ENCODE results near the gene NOC2L. TPM values are rescaled to one million over a fixed set of nuclear protein-coding genes. Genes with fewer than 3 reads are reported as not detected.

The NOC2L gene
- total RNA-seq, 1 experiment from 2014 or later: 93.4 TPM

- no TSS peak for BruUV-seq (replicated peaks)
- intact Hi-C loops (cut with micrococcal nuclease; ENCODE audit: unreplicated experiment): no loop called here
- H3K9me3 Mint-ChIP-seq (ENCODE audit: unreplicated experiment): no peaks in the 10 kb centered on the region
Observed at GRCh38 chr1:919271-919872, 39.7 kb downstream of the NOC2L start.

DNA sequence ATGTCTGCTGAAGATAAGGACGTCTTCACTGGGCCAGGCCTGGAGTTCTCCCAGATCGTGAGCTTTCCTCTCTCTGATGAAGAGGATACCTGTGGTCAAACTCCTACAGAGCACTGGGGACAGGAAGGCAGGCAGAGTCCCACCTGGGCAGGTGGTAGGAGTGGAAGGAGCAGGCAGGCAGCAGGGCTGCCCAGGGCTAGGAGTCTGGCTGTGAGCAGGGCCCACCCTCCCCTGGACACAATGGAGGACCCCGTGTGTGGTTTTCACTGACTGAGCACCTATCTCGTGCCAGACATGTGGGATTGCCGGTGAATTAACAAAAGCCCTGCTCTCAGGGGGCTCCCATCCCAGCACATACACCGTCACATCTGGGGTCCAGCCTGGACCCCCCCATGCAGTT is 40.2 kb downstream of the NOC2L start:
- peaks cover 5% of the 10 kb centered on the region for H3K27me3 Mint-ChIP-seq (ENCODE audit: insufficient read depth, unreplicated experiment)
- H3K9me3 ChIP-seq: no peaks in the 10 kb centered on the region
- H3K4me1 Mint-ChIP-seq (ENCODE audit: low read depth, unreplicated experiment): no peaks in the 10 kb centered on the region
- H3K27me3 ChIP-seq (replicated peaks; ENCODE audit: control insufficient read depth, insufficient read depth, low read length): no peaks in the 10 kb centered on the region
- intact Hi-C loops (cut with micrococcal nuclease; ENCODE audit: unreplicated experiment): no loop called here
- no peaks in the 10 kb centered on the region for H3K36me3 Mint-ChIP-seq (ENCODE audit: insufficient read depth, unreplicated experiment)
- TF ChIP-seq, protein P1, sequence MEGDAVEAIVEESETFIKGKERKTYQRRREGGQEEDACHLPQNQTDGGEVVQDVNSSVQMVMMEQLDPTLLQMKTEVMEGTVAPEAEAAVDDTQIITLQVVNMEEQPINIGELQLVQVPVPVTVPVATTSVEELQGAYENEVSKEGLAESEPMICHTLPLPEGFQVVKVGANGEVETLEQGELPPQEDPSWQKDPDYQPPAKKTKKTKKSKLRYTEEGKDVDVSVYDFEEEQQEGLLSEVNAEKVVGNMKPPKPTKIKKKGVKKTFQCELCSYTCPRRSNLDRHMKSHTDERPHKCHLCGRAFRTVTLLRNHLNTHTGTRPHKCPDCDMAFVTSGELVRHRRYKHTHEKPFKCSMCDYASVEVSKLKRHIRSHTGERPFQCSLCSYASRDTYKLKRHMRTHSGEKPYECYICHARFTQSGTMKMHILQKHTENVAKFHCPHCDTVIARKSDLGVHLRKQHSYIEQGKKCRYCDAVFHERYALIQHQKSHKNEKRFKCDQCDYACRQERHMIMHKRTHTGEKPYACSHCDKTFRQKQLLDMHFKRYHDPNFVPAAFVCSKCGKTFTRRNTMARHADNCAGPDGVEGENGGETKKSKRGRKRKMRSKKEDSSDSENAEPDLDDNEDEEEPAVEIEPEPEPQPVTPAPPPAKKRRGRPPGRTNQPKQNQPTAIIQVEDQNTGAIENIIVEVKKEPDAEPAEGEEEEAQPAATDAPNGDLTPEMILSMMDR (IDR thresholded peaks at IDR 0.05; ENCODE audit: insufficient read depth in 1 of 2, low read depth in 1 of 2, low read length in 1 of 2, severe bottlenecking in 1 of 2, unreplicated experiment in 1 of 2): no peak
- no peak overlapping the region for H3K27ac Mint-ChIP-seq (ENCODE audit: unreplicated experiment)
- peaks cover 13% of the 10 kb centered on the region for H3K4me1 ChIP-seq
- DNase-seq: no peak
- ChIA-PET POLR2A (interaction anchor here (1.0 kb wide), 1 partner anchor 42 kb away, joined by 4 read pairs; the partner anchor contains the start of gene KLHL17), CTCF (interaction anchor here (1.9 kb wide), 1 partner anchor 20 kb away, joined by 6 read pairs; no protein-coding TSS in a partner anchor)
- no peaks in the 10 kb centered on the region for H3K9me3 Mint-ChIP-seq (ENCODE audit: unreplicated experiment)
- H3K4me3 ChIP-seq (ENCODE audit: low read depth, low read length): no peak overlapping the region
- BruUV-seq (replicated peaks): no TSS peak
- H3K36me3 ChIP-seq (ENCODE audit: control insufficient read depth, insufficient read depth, low read length): no peaks in the 10 kb centered on the region
- no peak overlapping the region for H3K4me3 Mint-ChIP-seq (ENCODE audit: unreplicated experiment)

More at GRCh38 chr1:919271-919872, 39.7 kb downstream of the NOC2L start:
- Histone ChIP-seq H3K27me3 (replicated peaks; ENCODE audit: control insufficient read depth, insufficient read depth, low read length) (no peaks in the 10 kb centered on the region), H3K9me3 (no peaks in the 10 kb centered on the region), H3K36me3 (ENCODE audit: control insufficient read depth, insufficient read depth, low read length) (no peaks in the 10 kb centered on the region), H3K4me1 (peaks cover 13% of the 10 kb centered on the region), H3K4me3 (ENCODE audit: low read depth, low read length) (no peak overlapping the region)
- H3K36me3 Mint-ChIP-seq (ENCODE audit: insufficient read depth, unreplicated experiment): no peaks in the 10 kb centered on the region
- H3K27ac Mint-ChIP-seq (ENCODE audit: unreplicated experiment): no peak overlapping the region
- POLR2A ChIA-PET: interaction anchor here (1.0 kb wide), 1 partner anchor 41 kb away, joined by 4 read pairs; the partner anchor contains the start of gene KLHL17
- CTCF ChIA-PET: interaction anchor here (1.0 to 1.9 kb wide), 2 partner anchors 19 to 50 kb away, joined by 3 to 6 read pairs; no protein-coding TSS in a partner anchor
- TF ChIP-seq, protein P1 (IDR thresholded peaks at IDR 0.05; ENCODE audit: insufficient read depth in 1 of 2, low read depth in 1 of 2, low read length in 1 of 2, severe bottlenecking in 1 of 2, unreplicated experiment in 1 of 2): no peak
- H3K4me3 Mint-ChIP-seq (ENCODE audit: unreplicated experiment): no peak overlapping the region
- H3K4me1 Mint-ChIP-seq (ENCODE audit: low read depth, unreplicated experiment): no peaks in the 10 kb centered on the region
- H3K27me3 Mint-ChIP-seq (ENCODE audit: insufficient read depth, unreplicated experiment): peaks cover 5% of the 10 kb centered on the region
- DNase-seq: no peak

- Histone ChIP-seq H3K4me3 (ENCODE audit: low read depth, low read length) (no peak overlapping the region), H3K36me3 (ENCODE audit: control insufficient read depth, insufficient read depth, low read length) (no peaks in the 10 kb centered on the region), H3K9me3 (no peaks in the 10 kb centered on the region), H3K27me3 (replicated peaks; ENCODE audit: control insufficient read depth, insufficient read depth, low read length) (no peaks in the 10 kb centered on the region), H3K4me1 (peaks cover 13% of the 10 kb centered on the region)
- H3K36me3 Mint-ChIP-seq (ENCODE audit: insufficient read depth, unreplicated experiment): no peaks in the 10 kb centered on the region
- no peak overlapping the region for H3K4me3 Mint-ChIP-seq (ENCODE audit: unreplicated experiment)
- TF ChIP-seq, protein P1 (IDR thresholded peaks at IDR 0.05; ENCODE audit: insufficient read depth in 1 of 2, low read depth in 1 of 2, low read length in 1 of 2, severe bottlenecking in 1 of 2, unreplicated experiment in 1 of 2): no peak
- no TSS peak for BruUV-seq (replicated peaks)
- H3K4me1 Mint-ChIP-seq (ENCODE audit: low read depth, unreplicated experiment): no peaks in the 10 kb centered on the region
- ChIA-PET POLR2A (interaction anchor here (1.0 kb wide), 1 partner anchor 42 kb away, joined by 4 read pairs; the partner anchor contains the start of gene KLHL17), CTCF (no interaction called here)
- H3K27ac Mint-ChIP-seq (ENCODE audit: unreplicated experiment): no peak overlapping the region
- intact Hi-C loops (cut with micrococcal nuclease; ENCODE audit: unreplicated experiment): no loop called here
- H3K27me3 Mint-ChIP-seq (ENCODE audit: insufficient read depth, unreplicated experiment): peaks cover 5% of the 10 kb centered on the region
- DNase-seq: no peak
- no peaks in the 10 kb centered on the region for H3K9me3 Mint-ChIP-seq (ENCODE audit: unreplicated experiment)
Observed at GRCh38 chr1:918353-918752, 40.7 kb downstream of the NOC2L start.
